HEK293 (cell line): ENCODE results near the gene SRPRB.

Experiments used
- CTCF ChIA-PET: fragments of 350-600 bp; formaldehyde crosslinking; extraction: SDS; loops from one replicate; lab custom pipeline; 2021; ENCODE audit warnings: antibody characterized with exemption; lab: Yijun Ruan, JAX
- POLR2A ChIA-PET: fragments of 300-600 bp; formaldehyde crosslinking; extraction: SDS; loops from one replicate; lab custom pipeline; 2020; ENCODE audit warnings: antibody characterized with exemption, inconsistent platforms; lab: Yijun Ruan, JAX
- H3K27ac ChIP-seq: fragments of 200-500 bp; sonication (Bioruptor generic); 2 replicates; pipeline ENCODE4 v1.5.1; 2014; ENCODE audit warnings: low read depth, low read length, control low read depth, inconsistent platforms; ENCODE audit errors: extremely low read depth
- H3K36me3 ChIP-seq, 2 experiments: fragments of 200-500 bp in 1 of 2; sonication (Bioruptor generic) in 1 of 2; 1 replicate in 1 of 2; 2 replicates in 1 of 2; pipeline ENCODE4 v1.5.1; 2014 to 2017; ENCODE audit warnings: inconsistent platforms in 2 of 2, low read length in 2 of 2; ENCODE audit not compliant: control insufficient read depth in 2 of 2, insufficient read depth in 1 of 2
- H3K4me1 ChIP-seq: fragments of 200-500 bp; sonication (Bioruptor generic); 2 replicates; pipeline ENCODE4 v1.5.1; 2014; ENCODE audit warnings: mild to moderate bottlenecking, low read length, inconsistent platforms; ENCODE audit not compliant: control insufficient read depth, insufficient read depth
- H3K4me3 ChIP-seq: 2 replicates; pipeline ENCODE4 v1.5.1; 2011; ENCODE audit warnings: low read depth, mild to moderate bottlenecking, control low read depth, low read length, moderate library complexity
- H3K9me3 ChIP-seq: fragments of 200-500 bp; sonication (Bioruptor generic); 2 replicates; pipeline ENCODE4 v1.5.1; 2014; ENCODE audit warnings: low read depth, low read length, inconsistent platforms; ENCODE audit not compliant: control insufficient read depth, insufficient read depth
- KLF7 ChIP-seq: fragments of 450-650 bp; formaldehyde crosslinking; IDR thresholded peaks from 2 replicates; pipeline ENCODE4 v1.5.1; 2016; ENCODE audit warnings: missing biosample characterization, missing genetic modification characterization, borderline replicate concordance
- KLF8 ChIP-seq: fragments of 450-650 bp; formaldehyde crosslinking; IDR thresholded peaks from 2 replicates; pipeline ENCODE4 v1.5.1; 2016; ENCODE audit warnings: missing biosample characterization, missing genetic modification characterization
- ZBTB21 ChIP-seq: fragments of 450-650 bp; formaldehyde crosslinking; IDR thresholded peaks from 2 replicates; pipeline ENCODE4 v1.5.1; 2017; ENCODE audit warnings: missing biosample characterization, missing genetic modification characterization
- ZBTB7A ChIP-seq: fragments of 450-650 bp; formaldehyde crosslinking; IDR thresholded peaks from 2 replicates; pipeline ENCODE4 v1.5.1; 2016; ENCODE audit warnings: low read depth, missing biosample characterization, missing genetic modification characterization
- ZNF211 ChIP-seq: fragments of 450-650 bp; formaldehyde crosslinking; IDR thresholded peaks from 2 replicates; pipeline ENCODE4 v1.5.1; 2016; ENCODE audit warnings: low read depth, missing biosample characterization, missing genetic modification characterization
- ZNF214 ChIP-seq: fragments of 450-650 bp; formaldehyde crosslinking; IDR thresholded peaks from 2 replicates; pipeline ENCODE4 v1.5.1; 2017; ENCODE audit warnings: missing biosample characterization, mild to moderate bottlenecking, missing genetic modification characterization, borderline replicate concordance
- ZNF324 ChIP-seq: fragments of 450-650 bp; formaldehyde crosslinking; IDR thresholded peaks from 2 replicates; pipeline ENCODE4 v1.5.1; 2016; ENCODE audit warnings: missing biosample characterization, missing genetic modification characterization
- ZNF335 ChIP-seq: fragments of 450-650 bp; formaldehyde crosslinking; conservative IDR thresholded peaks from 2 replicates; pipeline ENCODE4 v1.5.1; 2016; ENCODE audit warnings: missing biosample characterization, missing genetic modification characterization
- ZNF37A ChIP-seq: fragments of 450-650 bp; IDR thresholded peaks from 2 replicates; pipeline ENCODE4 v1.5.1; 2018; ENCODE audit warnings: missing biosample characterization, missing genetic modification characterization
- ZNF623 ChIP-seq: fragments of 450-650 bp; formaldehyde crosslinking; IDR thresholded peaks from 2 replicates; pipeline ENCODE4 v1.5.1; 2016; ENCODE audit warnings: missing biosample characterization, missing genetic modification characterization
- ZNF654 ChIP-seq: fragments of 450-650 bp; formaldehyde crosslinking; IDR thresholded peaks from 2 replicates; pipeline ENCODE4 v1.5.1; 2016; ENCODE audit warnings: low read depth, missing biosample characterization, missing genetic modification characterization
- ZNF707 ChIP-seq: fragments of 450-650 bp; formaldehyde crosslinking; IDR thresholded peaks from 2 replicates; pipeline ENCODE4 v1.5.1; 2016; ENCODE audit warnings: missing biosample characterization, missing genetic modification characterization
- ZNF76 ChIP-seq: fragments of 450-650 bp; formaldehyde crosslinking; IDR thresholded peaks from 2 replicates; pipeline ENCODE4; 2016; ENCODE audit warnings: low read depth, missing biosample characterization, missing genetic modification characterization, borderline replicate concordance
- ZNF777 ChIP-seq: fragments of 450-650 bp; formaldehyde crosslinking; IDR thresholded peaks from 2 replicates; pipeline ENCODE4 v1.5.1; 2017; ENCODE audit warnings: missing biosample characterization, missing genetic modification characterization, borderline replicate concordance
- ZNF785 ChIP-seq: fragments of 450-650 bp; formaldehyde crosslinking; IDR thresholded peaks from 2 replicates; pipeline ENCODE4 v1.5.1; 2016; ENCODE audit warnings: missing biosample characterization, missing genetic modification characterization
- ZSCAN23 ChIP-seq: fragments of 450-650 bp; formaldehyde crosslinking; IDR thresholded peaks from 2 replicates; pipeline ENCODE4 v1.5.1; 2016; ENCODE audit warnings: missing biosample characterization, missing genetic modification characterization
- TF ChIP-seq, protein P1 (sequence below): fragments of 450-650 bp; formaldehyde crosslinking; optimal IDR thresholded peaks from 2 replicates; pipeline ENCODE3; 2016; ENCODE audit warnings: missing biosample characterization, mild to moderate bottlenecking, missing genetic modification characterization
- TF ChIP-seq, protein P2 (sequence below): IDR thresholded peaks from 2 replicates; pipeline ENCODE4 v1.6.1; 2011; ENCODE audit warnings: mild to moderate bottlenecking, low read depth, low read length, borderline replicate concordance
- TF ChIP-seq, protein P3 (sequence below): fragments of 450-650 bp; IDR thresholded peaks from 2 replicates; pipeline ENCODE4 v1.5.1; 2018; ENCODE audit warnings: missing biosample characterization, mild to moderate bottlenecking, missing genetic modification characterization
- TF ChIP-seq, protein P4 (sequence below): fragments of 450-650 bp; IDR thresholded peaks from 2 replicates; pipeline ENCODE4 v1.5.1; 2018; ENCODE audit warnings: missing biosample characterization, missing genetic modification characterization

Gene SRPRB

DNA sequence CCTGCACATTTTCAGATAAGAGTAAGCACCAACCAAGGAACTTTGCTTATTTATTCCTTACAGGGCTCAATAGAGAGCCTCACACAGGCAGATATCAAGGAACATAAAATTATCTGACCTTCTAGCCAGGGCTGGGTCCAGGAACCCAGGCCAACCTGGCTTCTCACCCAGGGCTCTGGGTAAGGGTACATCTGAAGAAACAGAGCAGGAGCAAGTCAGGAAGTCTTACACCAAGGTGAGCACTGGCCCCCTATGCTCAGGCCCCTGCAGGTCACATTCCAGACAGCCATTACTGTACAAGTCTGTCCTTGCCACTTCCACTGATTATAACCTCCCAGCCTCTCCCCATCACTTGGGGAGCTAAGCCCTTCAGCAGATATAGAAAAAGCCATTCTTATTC lies 40.4 kb upstream of the SRPRB start (continued):
- TF ChIP-seq, protein P1, sequence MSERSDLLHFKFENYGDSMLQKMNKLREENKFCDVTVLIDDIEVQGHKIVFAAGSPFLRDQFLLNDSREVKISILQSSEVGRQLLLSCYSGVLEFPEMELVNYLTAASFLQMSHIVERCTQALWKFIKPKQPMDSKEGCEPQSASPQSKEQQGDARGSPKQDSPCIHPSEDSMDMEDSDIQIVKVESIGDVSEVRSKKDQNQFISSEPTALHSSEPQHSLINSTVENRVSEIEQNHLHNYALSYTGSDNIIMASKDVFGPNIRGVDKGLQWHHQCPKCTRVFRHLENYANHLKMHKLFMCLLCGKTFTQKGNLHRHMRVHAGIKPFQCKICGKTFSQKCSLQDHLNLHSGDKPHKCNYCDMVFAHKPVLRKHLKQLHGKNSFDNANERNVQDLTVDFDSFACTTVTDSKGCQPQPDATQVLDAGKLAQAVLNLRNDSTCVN (tag by site-specific recombination), result no peak
- TF ChIP-seq ZNF37A (tag by site-specific recombination) (no peak), ZBTB7A (tag by site-specific recombination) (no peak), KLF7 (no peak), ZNF623 (tag by site-specific recombination) (no peak), KLF8 (no peak), ZSCAN23 (tag by site-specific recombination) (no peak)
- TF ChIP-seq, protein P2, sequence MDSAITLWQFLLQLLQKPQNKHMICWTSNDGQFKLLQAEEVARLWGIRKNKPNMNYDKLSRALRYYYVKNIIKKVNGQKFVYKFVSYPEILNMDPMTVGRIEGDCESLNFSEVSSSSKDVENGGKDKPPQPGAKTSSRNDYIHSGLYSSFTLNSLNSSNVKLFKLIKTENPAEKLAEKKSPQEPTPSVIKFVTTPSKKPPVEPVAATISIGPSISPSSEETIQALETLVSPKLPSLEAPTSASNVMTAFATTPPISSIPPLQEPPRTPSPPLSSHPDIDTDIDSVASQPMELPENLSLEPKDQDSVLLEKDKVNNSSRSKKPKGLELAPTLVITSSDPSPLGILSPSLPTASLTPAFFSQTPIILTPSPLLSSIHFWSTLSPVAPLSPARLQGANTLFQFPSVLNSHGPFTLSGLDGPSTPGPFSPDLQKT, result no peak
- TF ChIP-seq, protein P3, sequence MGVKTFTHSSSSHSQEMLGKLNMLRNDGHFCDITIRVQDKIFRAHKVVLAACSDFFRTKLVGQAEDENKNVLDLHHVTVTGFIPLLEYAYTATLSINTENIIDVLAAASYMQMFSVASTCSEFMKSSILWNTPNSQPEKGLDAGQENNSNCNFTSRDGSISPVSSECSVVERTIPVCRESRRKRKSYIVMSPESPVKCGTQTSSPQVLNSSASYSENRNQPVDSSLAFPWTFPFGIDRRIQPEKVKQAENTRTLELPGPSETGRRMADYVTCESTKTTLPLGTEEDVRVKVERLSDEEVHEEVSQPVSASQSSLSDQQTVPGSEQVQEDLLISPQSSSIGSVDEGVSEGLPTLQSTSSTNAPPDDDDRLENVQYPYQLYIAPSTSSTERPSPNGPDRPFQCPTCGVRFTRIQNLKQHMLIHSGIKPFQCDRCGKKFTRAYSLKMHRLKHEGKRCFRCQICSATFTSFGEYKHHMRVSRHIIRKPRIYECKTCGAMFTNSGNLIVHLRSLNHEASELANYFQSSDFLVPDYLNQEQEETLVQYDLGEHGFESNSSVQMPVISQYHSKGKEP, result no peak

DNA sequence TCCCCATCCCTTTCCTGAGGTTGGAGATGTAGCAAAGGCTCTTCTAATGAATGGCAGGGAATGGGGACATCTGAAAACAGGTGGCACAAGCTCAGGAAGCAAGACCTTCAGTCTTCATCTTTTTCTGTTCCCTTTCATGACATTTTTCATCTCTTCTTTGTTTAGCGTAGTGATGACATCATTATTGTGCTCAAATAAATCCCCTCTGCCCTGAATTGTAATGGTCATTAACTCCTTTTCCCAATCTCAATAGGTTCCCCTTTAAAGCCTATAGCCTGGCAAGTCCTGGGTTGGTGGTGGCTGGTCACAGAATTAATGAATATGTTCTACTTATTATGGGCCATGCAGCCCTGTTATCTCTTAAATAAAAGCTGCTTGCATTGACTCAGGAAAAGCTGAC lies 38.0 kb upstream of the SRPRB start:
- no peaks in the 10 kb centered on the region for H3K36me3 ChIP-seq
- H3K4me1 ChIP-seq, result no peaks in the 10 kb centered on the region
- H3K9me3 ChIP-seq, result no peaks in the 10 kb centered on the region
- TF ChIP-seq ZNF324 (tag by site-specific recombination) (no peak), ZNF214 (tag by site-specific recombination) (no peak), ZBTB21 (no peak), ZNF335 (tag by site-specific recombination) (no peak), ZNF707 (tag by site-specific recombination) (no peak), ZNF211 (tag by site-specific recombination) (no peak), ZNF777 (no peak), ZNF654 (tag by site-specific recombination) (no peak), ZNF785 (tag by site-specific recombination) (no peak), ZNF76 (tag by site-specific recombination) (no peak)
- TF ChIP-seq, protein P3, result no peak
- TF ChIP-seq, protein P4, sequence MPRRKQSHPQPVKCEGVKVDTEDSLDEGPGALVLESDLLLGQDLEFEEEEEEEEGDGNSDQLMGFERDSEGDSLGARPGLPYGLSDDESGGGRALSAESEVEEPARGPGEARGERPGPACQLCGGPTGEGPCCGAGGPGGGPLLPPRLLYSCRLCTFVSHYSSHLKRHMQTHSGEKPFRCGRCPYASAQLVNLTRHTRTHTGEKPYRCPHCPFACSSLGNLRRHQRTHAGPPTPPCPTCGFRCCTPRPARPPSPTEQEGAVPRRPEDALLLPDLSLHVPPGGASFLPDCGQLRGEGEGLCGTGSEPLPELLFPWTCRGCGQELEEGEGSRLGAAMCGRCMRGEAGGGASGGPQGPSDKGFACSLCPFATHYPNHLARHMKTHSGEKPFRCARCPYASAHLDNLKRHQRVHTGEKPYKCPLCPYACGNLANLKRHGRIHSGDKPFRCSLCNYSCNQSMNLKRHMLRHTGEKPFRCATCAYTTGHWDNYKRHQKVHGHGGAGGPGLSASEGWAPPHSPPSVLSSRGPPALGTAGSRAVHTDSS (tag by site-specific recombination), result no peak
- ChIA-PET CTCF (interaction anchor here (0.6 kb wide), 1 partner anchor 728 kb away, joined by 6 read pairs; no protein-coding TSS in a partner anchor), POLR2A (no interaction called here)
- H3K4me3 ChIP-seq, result no peak overlapping the region
- no peak overlapping the region for H3K27ac ChIP-seq
